GM12878 (cell line): ENCODE measurements around the gene L1CAM. TPM values are rescaled to one million over a fixed set of nuclear protein-coding genes. Genes with fewer than 3 reads are reported as not detected.

Experiments used
- ATAC-seq: fragments of 200-7000 bp; cut with Tn5 transposase; 3 replicates; pipeline ENCODE4 v1.9.1; 2020; ENCODE audit warnings: mild to moderate bottlenecking, moderate library complexity
- BruUV-seq: library from RNA; stranded (reverse); fragments of 400-500 nt; replicated peaks from 2 replicates; lab custom pipeline; 2021; lab: Mats Ljungman, UMichigan
- CTCF ChIA-PET: fragments of 300-600 bp; sonication (Branson Sonifier 250); formaldehyde crosslinking; extraction: SDS; loops from one replicate; lab custom pipeline; 2021; ENCODE audit warnings: inconsistent platforms; lab: Yijun Ruan, JAX
- POLR2A ChIA-PET: fragments of 350-600 bp; formaldehyde crosslinking; extraction: SDS; loops from one replicate; lab custom pipeline; 2021; ENCODE audit warnings: inconsistent platforms; lab: Charles Lee
- RAD21 ChIA-PET: fragments of 300-600 bp; sonication (Branson Sonifier 250); formaldehyde crosslinking; loops from one replicate; lab custom pipeline; 2023; ENCODE audit warnings: antibody characterized with exemption; ENCODE audit not compliant: unreplicated experiment; lab: Charles Lee
- SMC1A ChIA-PET: fragments of 300-600 bp; sonication (Branson Sonifier 250); formaldehyde crosslinking; loops from one replicate; lab custom pipeline; 2023; ENCODE audit not compliant: unreplicated experiment, uncharacterized antibody; lab: Charles Lee
- DNase-seq: peaks from one replicate; pipeline ENCODE4 v3.0.0-alpha.2; 2011; ENCODE audit warnings: low read depth, low spot score
- FAIRE-seq: peaks from 3 replicates; lab custom pipeline; 2011; peaks lifted over from hg19 to GRCh38; lab: Jason Lieb, UNC
- H2AFZ ChIP-seq: 2 replicates; pipeline ENCODE4 v1.6.0; 2011; ENCODE audit warnings: low read depth, low read length, control low read depth; ENCODE audit not compliant: control insufficient read depth
- H3K27ac ChIP-seq: 2 replicates; pipeline ENCODE4 v1.5.1; 2011; ENCODE audit warnings: control low read depth; ENCODE audit not compliant: control insufficient read depth, insufficient read depth
- H3K27me3 ChIP-seq, 2 experiments: replicated peaks in 1 of 2; 2 replicates each; pipeline versions ENCODE4 v1.6.0 to v1.6.1; 2011; ENCODE audit warnings: low read length in 1 of 2; ENCODE audit not compliant: control insufficient read depth in 2 of 2, insufficient read depth in 2 of 2
- H3K36me3 ChIP-seq, 2 experiments: 2 replicates each; pipeline ENCODE4 v1.5.1; 2011; ENCODE audit warnings: low read length in 1 of 2; ENCODE audit not compliant: control insufficient read depth in 2 of 2, insufficient read depth in 2 of 2
- H3K4me1 ChIP-seq: 2 replicates; pipeline ENCODE4 v1.6.1; 2011; ENCODE audit warnings: mild to moderate bottlenecking, low read length, moderate library complexity, mixed read lengths; ENCODE audit not compliant: control insufficient read depth, insufficient read depth
- H3K4me2 ChIP-seq: 2 replicates; pipeline ENCODE4 v1.6.0; 2011; ENCODE audit warnings: control low read depth; ENCODE audit not compliant: control insufficient read depth, insufficient read depth
- H3K4me3 ChIP-seq: fragments of 200-600 bp; sonication (generic); 2 replicates; pipeline ENCODE4 v1.5.1; 2016
- H3K79me2 ChIP-seq: 2 replicates; pipeline ENCODE4 v1.6.0; 2011; ENCODE audit warnings: low read length; ENCODE audit not compliant: control insufficient read depth, insufficient read depth
- H3K9ac ChIP-seq: 2 replicates; pipeline ENCODE4 v1.8.0; 2011; ENCODE audit warnings: low read length, control low read depth, mixed read lengths; ENCODE audit not compliant: control insufficient read depth, insufficient read depth
- H3K9me3 ChIP-seq: replicated peaks from 3 replicates; pipeline ENCODE4 v1.5.1; 2011; ENCODE audit warnings: mild to moderate bottlenecking, low read length; ENCODE audit not compliant: control insufficient read depth, insufficient read depth
- H4K20me1 ChIP-seq: 2 replicates; pipeline ENCODE4 v1.6.0; 2011; ENCODE audit not compliant: control insufficient read depth, insufficient read depth
- E4F1 ChIP-seq: fragments of 450-650 bp; IDR thresholded peaks from 2 replicates; pipeline ENCODE4 v1.6.1; 2018; ENCODE audit warnings: borderline replicate concordance, mild to moderate bottlenecking; ENCODE audit not compliant: partially characterized antibody
- ESRRA ChIP-seq: IDR thresholded peaks from 2 replicates; pipeline ENCODE4 v1.6.1; 2012; ENCODE audit warnings: mild to moderate bottlenecking, low read length, improper control_type of control experiment
- FOS ChIP-seq: IDR thresholded peaks from 3 replicates; pipeline ENCODE4 v1.6.1; 2011; ENCODE audit warnings: borderline replicate concordance; ENCODE audit not compliant: insufficient read length; ENCODE audit errors: extremely low read depth
- FOXM1 ChIP-seq: IDR thresholded peaks from 2 replicates; pipeline ENCODE4 v1.6.1; 2012; ENCODE audit warnings: low read depth, mild to moderate bottlenecking, inconsistent platforms, low read length, moderate library complexity
- GATAD2B ChIP-seq: fragments of 450-650 bp; conservative IDR thresholded peaks from 2 replicates; pipeline ENCODE4 v1.6.1; 2017; ENCODE audit warnings: low read depth, mild to moderate bottlenecking, moderate library complexity
- MLLT1 ChIP-seq: fragments of 450-650 bp; IDR thresholded peaks from 2 replicates; pipeline ENCODE4 v1.6.1; 2016; ENCODE audit warnings: mild to moderate bottlenecking
- NFIC ChIP-seq: IDR thresholded peaks from 2 replicates; pipeline ENCODE4 v1.6.1; 2012; ENCODE audit warnings: low read depth, mild to moderate bottlenecking, inconsistent platforms, low read length, moderate library complexity
- PAX5 ChIP-seq: IDR thresholded peaks from 2 replicates; pipeline ENCODE4 v1.6.1; 2011; ENCODE audit warnings: low read depth, low read length, borderline replicate concordance
- PBX3 ChIP-seq: IDR thresholded peaks from 2 replicates; pipeline ENCODE4 v1.6.1; 2011; ENCODE audit warnings: mild to moderate bottlenecking, low read depth, low read length, moderate library complexity; ENCODE audit not compliant: insufficient replicate concordance
- PRDM15 ChIP-seq: fragments of 450-650 bp; formaldehyde crosslinking; IDR thresholded peaks from 2 replicates; pipeline ENCODE4 v1.4.0; 2020; ENCODE audit warnings: mild to moderate bottlenecking, moderate library complexity
- RCOR1 ChIP-seq: conservative IDR thresholded peaks from 2 replicates; pipeline ENCODE4 v1.6.1; 2012; ENCODE audit warnings: low read depth, low read length, improper control_type of control experiment
- SIN3A ChIP-seq: IDR thresholded peaks from 2 replicates; pipeline ENCODE4 v1.6.1; 2012; ENCODE audit warnings: low read depth, low read length, improper control_type of control experiment
- SIX5 ChIP-seq: IDR thresholded peaks from 2 replicates; pipeline ENCODE4 v1.6.1; 2011; ENCODE audit warnings: mild to moderate bottlenecking, low read depth, low read length, moderate library complexity; ENCODE audit not compliant: severe bottlenecking
- SREBF2 ChIP-seq: IDR thresholded peaks from 2 replicates; pipeline ENCODE4 v1.6.1; 2012; ENCODE audit warnings: mild to moderate bottlenecking, low read length
- WGBS: methylation state at CpG from one replicate; pipeline ENCODE4 v1.1.6; 2016; ENCODE audit warnings: low lambda C conversion rate; ENCODE audit not compliant: insufficient replicate concordance, insufficient coverage; ENCODE audit errors: missing lambda C conversion rate; 5-methylcytosine and 5-hydroxymethylcytosine counted together
- in situ Hi-C: fragments of 300-500 bp; cut with MboI; formaldehyde crosslinking; loops from 9 replicates; pipeline ENCODE4 v1.14.3; 2018; ENCODE audit warnings: mixed read lengths
- intact Hi-C: fragments of 100-400 bp; cut with micrococcal nuclease; formaldehyde crosslinking; loops from one replicate; pipeline ENCODE4 v1.14.2; 2022; ENCODE audit not compliant: unreplicated experiment
- polyA plus RNA-seq, 11 experiments: library from polyadenylated mRNA; depleted of rRNA in 4 of 11; unstranded in 6 of 11; stranded (reverse) in 5 of 11; fragments of >200 nt; fragmentation: Nextera tagmentation in 4 of 11; fragmentation: Illumina TruSeq in 1 of 11; extraction: Ambion mirVana in 4 of 11; extraction: Trizol in 1 of 11; gene quantifications; 1 replicate in 1 of 11; 2 replicates in 10 of 11; pipeline versions ENCODE4 v1.2.1 to v1.2.3, GENCODE V29; 2011 to 2016; ENCODE audit warnings: inconsistent platforms in 2 of 11, missing spikeins in 2 of 11, low read depth in 1 of 11
- total RNA-seq, 4 experiments: library from RNA; depleted of rRNA in 3 of 4; stranded (reverse); fragments of >200 nt in 3 of 4; fragmentation: Illumina TruSeq in 1 of 4; extraction: Trizol in 1 of 4; gene quantifications; 2 replicates each; pipeline versions ENCODE4 v1.2.1 to v1.2.3, GENCODE V29; 2013 to 2021

Gene L1CAM
- total and polyA plus RNA-seq, 10 of the 15 experiments (the other 5 are each of a cell fraction or from before 2014, with no cell fraction given) = 0.01 to 0.64 (median 0.09) TPM; not detected in 5

- in situ Hi-C loops (no loop called here), intact Hi-C loops (no loop called here)
- Histone ChIP-seq H3K4me3 (no peak overlapping the region), H3K27ac (no peak overlapping the region), H3K79me2 (no peaks in the 10 kb centered on the region), H3K4me1 (no peaks in the 10 kb centered on the region), H4K20me1 (no peaks in the 10 kb centered on the region), H3K9ac (no peak overlapping the region), H2AFZ (no peak overlapping the region), H3K27me3 (peaks cover 0 to 2% of the 10 kb centered on the region in 2 experiments; a peak in 3 of 4 replicates), H3K36me3 (no peaks in the 10 kb centered on the region), H3K9me3 (no peaks in the 10 kb centered on the region), H3K4me2 (no peak overlapping the region)
- BruUV-seq = no TSS peak
- no peak for TF ChIP-seq PBX3
- TF ChIP-seq PRDM15 (CRISPR knock-in tag) = no peak
- no peak for TF ChIP-seq PAX5
- no peak for TF ChIP-seq NFIC
- no peak for TF ChIP-seq SIX5
- no peak for TF ChIP-seq ESRRA
- TF ChIP-seq E4F1 = no peak
- no peak for TF ChIP-seq FOS
- no peak for TF ChIP-seq SIN3A
- TF ChIP-seq FOXM1 = no peak
- TF ChIP-seq MLLT1 = no peak
- no peak for TF ChIP-seq RCOR1
- no peak for TF ChIP-seq SREBF2
- TF ChIP-seq GATAD2B = no peak
- ChIA-PET RAD21 (no interaction called here), CTCF (no interaction called here), POLR2A (no interaction called here), SMC1A (no interaction called here)
- 37% methylated on average over 8 of the region's 8 CpGs for WGBS
- no peak for ATAC-seq
- DNase-seq = no peak
- FAIRE-seq = no peak
Measured at GRCh38 chrX:153887385-153887784, 1.4 kb upstream of the L1CAM start.
